Measurements from ENCODE around the gene MCM9. TPM values are rescaled to one million over a fixed set of nuclear protein-coding genes. Genes with fewer than 3 reads are reported as not detected.

The MCM9 gene
- total RNA-seq, 1 donor from 2014 or later, result 5.5 TPM

DNA sequence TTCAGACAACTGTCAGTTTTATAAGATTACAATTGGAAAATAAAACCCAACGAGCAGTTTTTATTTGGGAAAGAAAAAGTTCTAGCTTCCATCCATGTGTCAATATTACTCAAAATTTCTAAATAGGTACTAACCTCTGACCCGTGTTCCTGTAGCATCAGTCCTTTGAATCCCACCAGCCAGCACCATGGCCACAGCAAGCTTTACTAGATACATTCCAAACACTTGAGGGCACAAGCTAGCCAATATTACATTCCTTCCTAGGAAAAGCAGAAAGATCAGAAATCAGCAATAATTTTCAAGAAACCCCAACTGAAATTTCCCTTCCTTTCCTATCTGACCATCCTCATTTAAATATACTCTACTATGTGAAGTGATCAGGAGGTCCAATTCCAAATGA, 21.8 kb downstream of the MCM9 start:
- Histone ChIP-seq H3K27ac (replicated peaks) (no peak overlapping the region), H3K4me3 (no peak overlapping the region), H3K4me1 (peaks cover 4% of the 10 kb centered on the region), H3K27me3 (ENCODE audit: low read depth) (no peaks in the 10 kb centered on the region), H3K36me3 (peaks cover 95% of the 10 kb centered on the region), H3K9me3 (replicated peaks) (no peaks in the 10 kb centered on the region)
- TF ChIP-seq, protein P1, sequence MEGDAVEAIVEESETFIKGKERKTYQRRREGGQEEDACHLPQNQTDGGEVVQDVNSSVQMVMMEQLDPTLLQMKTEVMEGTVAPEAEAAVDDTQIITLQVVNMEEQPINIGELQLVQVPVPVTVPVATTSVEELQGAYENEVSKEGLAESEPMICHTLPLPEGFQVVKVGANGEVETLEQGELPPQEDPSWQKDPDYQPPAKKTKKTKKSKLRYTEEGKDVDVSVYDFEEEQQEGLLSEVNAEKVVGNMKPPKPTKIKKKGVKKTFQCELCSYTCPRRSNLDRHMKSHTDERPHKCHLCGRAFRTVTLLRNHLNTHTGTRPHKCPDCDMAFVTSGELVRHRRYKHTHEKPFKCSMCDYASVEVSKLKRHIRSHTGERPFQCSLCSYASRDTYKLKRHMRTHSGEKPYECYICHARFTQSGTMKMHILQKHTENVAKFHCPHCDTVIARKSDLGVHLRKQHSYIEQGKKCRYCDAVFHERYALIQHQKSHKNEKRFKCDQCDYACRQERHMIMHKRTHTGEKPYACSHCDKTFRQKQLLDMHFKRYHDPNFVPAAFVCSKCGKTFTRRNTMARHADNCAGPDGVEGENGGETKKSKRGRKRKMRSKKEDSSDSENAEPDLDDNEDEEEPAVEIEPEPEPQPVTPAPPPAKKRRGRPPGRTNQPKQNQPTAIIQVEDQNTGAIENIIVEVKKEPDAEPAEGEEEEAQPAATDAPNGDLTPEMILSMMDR (IDR thresholded peaks at IDR 0.05; ENCODE audit: borderline replicate concordance), result no peak
- intact Hi-C loops (cut with micrococcal nuclease), result no loop called here
- no peak for DNase-seq

DNA sequence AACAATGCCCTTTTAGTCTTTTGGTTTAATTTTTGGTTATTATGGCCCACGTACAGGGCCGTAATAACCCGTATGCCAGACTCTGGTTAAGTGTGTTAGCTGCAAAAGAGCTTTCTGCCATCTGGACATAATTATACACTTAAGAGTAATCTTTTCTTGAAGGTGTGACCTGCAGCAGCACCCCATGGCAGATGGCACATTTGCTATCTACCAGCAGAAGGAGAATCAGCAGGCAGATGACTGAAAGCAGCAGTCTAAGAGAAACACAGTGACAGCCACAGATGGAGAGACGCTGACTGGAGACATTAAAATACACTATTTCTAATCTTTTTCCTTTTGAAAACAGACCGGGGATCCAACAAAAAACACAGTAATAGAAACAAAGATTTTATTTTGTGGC, 22.3 kb downstream of the MCM9 start:
- intact Hi-C loops (cut with micrococcal nuclease), result no loop called here
- peaks cover 96% of the 10 kb centered on the region for H3K36me3 ChIP-seq
- peaks cover 9% of the 10 kb centered on the region for H3K4me1 ChIP-seq
- TF ChIP-seq, protein P1 (IDR thresholded peaks at IDR 0.05; ENCODE audit: borderline replicate concordance), result no peak
- no peak overlapping the region for H3K4me3 ChIP-seq
- no peak for DNase-seq
- no peaks in the 10 kb centered on the region for H3K9me3 ChIP-seq (replicated peaks)
- H3K27ac ChIP-seq (replicated peaks), result no peak overlapping the region
- no peaks in the 10 kb centered on the region for H3K27me3 ChIP-seq (ENCODE audit: low read depth)

GRCh38 chr6:118908441-118908840, 26.5 kb downstream of the MCM9 start:
- no peak overlapping the region for H3K27ac ChIP-seq (replicated peaks)
- TF ChIP-seq, protein P1 (IDR thresholded peaks at IDR 0.05; ENCODE audit: borderline replicate concordance), result no peak
- no peak for DNase-seq
- intact Hi-C loops (cut with micrococcal nuclease), result no loop called here
- H3K27me3 ChIP-seq (ENCODE audit: low read depth), result no peaks in the 10 kb centered on the region
- peaks cover 10% of the 10 kb centered on the region for H3K4me1 ChIP-seq
- H3K9me3 ChIP-seq (replicated peaks), result no peaks in the 10 kb centered on the region
- no peak overlapping the region for H3K4me3 ChIP-seq
- H3K36me3 ChIP-seq, result peaks cover 91% of the 10 kb centered on the region

GRCh38 chr6:118905851-118906250, 29.1 kb downstream of the MCM9 start:
- no peak overlapping the region for H3K27ac ChIP-seq (replicated peaks)
- intact Hi-C loops (cut with micrococcal nuclease), result no loop called here
- TF ChIP-seq, protein P1 (IDR thresholded peaks at IDR 0.05; ENCODE audit: borderline replicate concordance), result no peak
- peaks cover 28% of the 10 kb centered on the region for H3K4me1 ChIP-seq
- H3K9me3 ChIP-seq (replicated peaks), result no peaks in the 10 kb centered on the region
- H3K27me3 ChIP-seq (ENCODE audit: low read depth), result no peaks in the 10 kb centered on the region
- H3K36me3 ChIP-seq, result peaks cover 78% of the 10 kb centered on the region
- DNase-seq, result no peak
- H3K4me3 ChIP-seq, result no peak overlapping the region

GRCh38 chr6:118905084-118905483, 29.9 kb downstream of the MCM9 start:
- TF ChIP-seq, protein P1 (IDR thresholded peaks at IDR 0.05; ENCODE audit: borderline replicate concordance), result no peak
- DNase-seq, result no peak
- Histone ChIP-seq H3K27ac (replicated peaks) (no peak overlapping the region), H3K4me1 (peaks cover 35% of the 10 kb centered on the region), H3K4me3 (no peak overlapping the region), H3K27me3 (ENCODE audit: low read depth) (no peaks in the 10 kb centered on the region), H3K9me3 (replicated peaks) (no peaks in the 10 kb centered on the region), H3K36me3 (peaks cover 70% of the 10 kb centered on the region)
- intact Hi-C loops (cut with micrococcal nuclease), result no loop called here

DNA sequence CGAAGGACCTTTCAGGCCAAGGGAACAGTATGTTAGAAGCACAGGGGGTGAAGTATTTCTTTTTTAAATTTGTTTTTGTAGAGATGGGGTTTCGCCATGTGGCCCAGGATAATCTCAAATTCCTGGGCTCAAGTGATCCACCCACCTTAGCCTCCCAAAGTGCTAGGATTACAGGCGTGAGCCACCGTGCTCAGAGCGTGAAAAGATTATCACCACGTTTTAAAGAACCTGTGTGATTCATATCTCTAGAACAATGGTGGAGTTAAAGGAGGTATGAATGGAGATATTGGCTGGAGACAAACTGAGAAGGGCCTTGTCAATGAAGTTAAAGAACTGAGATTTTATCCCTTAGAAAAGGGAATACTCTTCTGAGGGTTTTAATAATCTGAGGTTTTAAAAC, 31.3 kb downstream of the MCM9 start:
- Histone ChIP-seq H3K4me3 (no peak overlapping the region), H3K27me3 (ENCODE audit: low read depth) (no peaks in the 10 kb centered on the region), H3K9me3 (replicated peaks) (no peaks in the 10 kb centered on the region), H3K4me1 (peaks cover 49% of the 10 kb centered on the region), H3K27ac (replicated peaks) (no peak overlapping the region), H3K36me3 (peaks cover 66% of the 10 kb centered on the region)
- no peak for DNase-seq
- TF ChIP-seq, protein P1 (IDR thresholded peaks at IDR 0.05; ENCODE audit: borderline replicate concordance), result no peak
- intact Hi-C loops (cut with micrococcal nuclease), result no loop called here

All from left ventricle myocardium inferior (tissue), 1 donor.